ENCODE results near the gene ALOX12. TPM values are rescaled to one million over a fixed set of nuclear protein-coding genes. Genes with fewer than 3 reads are reported as not detected.
"Not testable (repeated sequence)": the region's sequence is repeated elsewhere in the genome, so short reads cannot be mapped to it uniquely, and the experiment has no call there.

ALOX12 gene
- total RNA-seq, 1 donor from 2014 or later = not detected

GRCh38 chr17:6985266-6985665 is 10.6 kb upstream of the ALOX12 start:
- Mint-ChIP-seq H3K4me3 (ENCODE audit: unreplicated experiment) (no peak overlapping the region), H3K36me3 (ENCODE audit: unreplicated experiment) (no peaks in the 10 kb centered on the region), H3K9me3 (ENCODE audit: unreplicated experiment) (peaks cover 3% of the 10 kb centered on the region), H3K4me1 (ENCODE audit: low read depth, unreplicated experiment) (no peaks in the 10 kb centered on the region), H3K27ac (ENCODE audit: unreplicated experiment) (no peak overlapping the region), H3K27me3 (ENCODE audit: unreplicated experiment) (peaks cover 9% of the 10 kb centered on the region)
- no peak for TF ChIP-seq CTCF (IDR thresholded peaks at IDR 0.05; ENCODE audit: partially characterized antibody, unreplicated experiment)
- DNase-seq = no peak

GRCh38 chr17:6986676-6987075 is 9.2 kb upstream of the ALOX12 start:
- H3K27ac Mint-ChIP-seq (ENCODE audit: unreplicated experiment) = no peak overlapping the region
- H3K4me1 Mint-ChIP-seq (ENCODE audit: low read depth, unreplicated experiment) = no peaks in the 10 kb centered on the region
- H3K9me3 Mint-ChIP-seq (ENCODE audit: unreplicated experiment) = peaks cover 3% of the 10 kb centered on the region
- no peak for DNase-seq
- TF ChIP-seq CTCF (IDR thresholded peaks at IDR 0.05; ENCODE audit: partially characterized antibody, unreplicated experiment) = no peak
- H3K4me3 Mint-ChIP-seq (ENCODE audit: unreplicated experiment) = no peak overlapping the region
- no peaks in the 10 kb centered on the region for H3K36me3 Mint-ChIP-seq (ENCODE audit: unreplicated experiment)
- peaks cover 11% of the 10 kb centered on the region for H3K27me3 Mint-ChIP-seq (ENCODE audit: unreplicated experiment)

- DNase-seq = no peak
- Mint-ChIP-seq H3K36me3 (ENCODE audit: unreplicated experiment) (no peaks in the 10 kb centered on the region), H3K4me3 (ENCODE audit: unreplicated experiment) (no peak overlapping the region), H3K27ac (ENCODE audit: unreplicated experiment) (no peak overlapping the region), H3K9me3 (ENCODE audit: unreplicated experiment) (peaks cover 1% of the 10 kb centered on the region), H3K4me1 (ENCODE audit: low read depth, unreplicated experiment) (no peaks in the 10 kb centered on the region), H3K27me3 (ENCODE audit: unreplicated experiment) (peaks cover 12% of the 10 kb centered on the region)
- no peak for TF ChIP-seq CTCF (IDR thresholded peaks at IDR 0.05; ENCODE audit: partially characterized antibody, unreplicated experiment)
Measured at GRCh38 chr17:6989779-6990178, 6.1 kb upstream of the ALOX12 start.

- not testable (repeated sequence) for DNase-seq; H3K27ac Mint-ChIP-seq (ENCODE audit: unreplicated experiment); H3K9me3 Mint-ChIP-seq (ENCODE audit: unreplicated experiment); H3K4me3 Mint-ChIP-seq (ENCODE audit: unreplicated experiment); H3K4me1 Mint-ChIP-seq (ENCODE audit: low read depth, unreplicated experiment)
- H3K36me3 Mint-ChIP-seq (ENCODE audit: unreplicated experiment) = peaks cover 11% of the 10 kb centered on the region
- H3K27me3 Mint-ChIP-seq (ENCODE audit: unreplicated experiment) = peaks cover 14% of the 10 kb centered on the region
Measured at GRCh38 chr17:6993613-6994056, 2.2 kb upstream of the ALOX12 start.

- Mint-ChIP-seq H3K27ac (ENCODE audit: unreplicated experiment) (no peak overlapping the region), H3K4me1 (ENCODE audit: low read depth, unreplicated experiment) (no peaks in the 10 kb centered on the region), H3K9me3 (ENCODE audit: unreplicated experiment) (peaks cover 1% of the 10 kb centered on the region), H3K27me3 (ENCODE audit: unreplicated experiment) (peaks cover 14% of the 10 kb centered on the region), H3K36me3 (ENCODE audit: unreplicated experiment) (peaks cover 11% of the 10 kb centered on the region), H3K4me3 (ENCODE audit: unreplicated experiment) (no peak overlapping the region)
- no peak for DNase-seq
- no peak for TF ChIP-seq CTCF (IDR thresholded peaks at IDR 0.05; ENCODE audit: partially characterized antibody, unreplicated experiment)
Measured at GRCh38 chr17:6994118-6994598, 1.7 kb upstream of the ALOX12 start.
